ENCODE results near the gene OVCH2.

DNA sequence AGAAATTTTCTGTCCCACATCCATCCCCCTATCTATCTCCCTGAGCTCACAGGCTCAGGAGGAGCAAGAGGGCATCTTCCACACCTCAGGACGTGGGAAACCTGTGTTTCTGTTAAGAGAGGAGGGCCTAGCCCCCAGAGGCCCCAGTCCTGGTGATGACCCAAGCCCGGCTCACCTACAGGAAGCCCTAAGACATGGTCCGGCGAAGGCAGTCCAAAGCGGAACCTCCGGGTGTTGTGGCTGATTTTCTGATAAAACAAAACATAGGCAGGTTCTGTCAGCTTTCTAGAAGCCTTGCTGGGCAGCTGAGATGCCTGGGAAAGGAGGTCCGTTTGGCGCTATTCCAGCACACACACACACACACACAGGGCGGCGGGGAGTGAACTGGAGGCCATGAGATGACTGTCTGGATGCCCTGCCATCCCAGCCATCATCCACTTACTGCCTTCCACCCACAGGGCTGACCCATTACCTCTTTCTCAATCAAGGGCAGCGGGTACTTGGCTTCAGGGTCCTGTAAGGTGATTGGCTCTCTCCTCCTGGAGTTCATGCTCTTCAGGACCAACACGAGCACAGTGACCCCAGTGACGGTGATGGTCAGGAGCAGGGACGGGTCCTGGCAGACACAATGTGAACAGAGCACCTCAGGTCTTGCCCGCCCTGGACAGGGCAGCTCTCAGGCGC lies 33.9 kb downstream of the OVCH2 start:
- no peak for TF ChIP-seq CTCF (IDR thresholded peaks at IDR 0.05)
- TF ChIP-seq POLR2A (IDR thresholded peaks at IDR 0.05) = no peak
- TF ChIP-seq POLR2AphosphoS5 (IDR thresholded peaks at IDR 0.05) = no peak
